LHCN-M2 (cell line): ENCODE data around the gene SYT17. TPM values are rescaled to one million over a fixed set of nuclear protein-coding genes. Genes with fewer than 3 reads are reported as not detected.

Experiments used
- DNase-seq: peaks from one replicate; pipeline ENCODE4 v3.0.0-alpha.2; 2012; ENCODE audit warnings: low read depth
- total RNA-seq: library from RNA; depleted of rRNA; stranded (reverse); fragments of >200 nt; gene quantifications from 2 replicates; pipeline ENCODE4 v1.2.3, GENCODE V29; 2014

The SYT17 gene
- total RNA-seq, 1 experiment from 2014 or later = not detected

- DNase-seq = no peak
These were observed 86.6 kb downstream of the SYT17 start for GRCh38 chr16:19254611-19255010.

GRCh38 chr16:19264123-19264673 lies 96.2 kb downstream of the SYT17 start:
- DNase-seq = no peak

GRCh38 chr16:19265380-19265930 lies 97.4 kb downstream of the SYT17 start:
- no peak for DNase-seq

- no peak for DNase-seq
These were observed 98.7 kb downstream of the SYT17 start for GRCh38 chr16:19266774-19267173.

GRCh38 chr16:19269098-19269497 lies 101.1 kb downstream of the SYT17 start:
- no peak for DNase-seq

- DNase-seq = no peak
These were observed 106.2 kb downstream of the SYT17 start for GRCh38 chr16:19274165-19274797.

- DNase-seq = no peak
These were observed 110.4 kb downstream of the SYT17 start for GRCh38 chr16:19278403-19278802.

- no peak for DNase-seq
These were observed 113.2 kb downstream of the SYT17 start for GRCh38 chr16:19281246-19281645.

GRCh38 chr16:19282101-19282500 lies 114.1 kb downstream of the SYT17 start:
- DNase-seq = no peak

GRCh38 chr16:19283637-19284036 lies 115.6 kb downstream of the SYT17 start:
- DNase-seq = no peak

- peak; percentile 83 for DNase-seq
These were observed 116.2 kb downstream of the SYT17 start for GRCh38 chr16:19284207-19284606.

GRCh38 chr16:19285431-19285830 lies 117.4 kb downstream of the SYT17 start, which contains the start of gene CLEC19A:
Gene CLEC19A, plus strand, starts transcription at chr16:19285731. Its CDS starts 121 bp downstream, at chr16:19285852.
- no peak for DNase-seq

- DNase-seq = no peak
These were observed 118.8 kb downstream of the SYT17 start for GRCh38 chr16:19286827-19287226.

GRCh38 chr16:19287241-19287640 lies 119.2 kb downstream of the SYT17 start:
- DNase-seq = no peak

- no peak for DNase-seq
These were observed 121.1 kb downstream of the SYT17 start for GRCh38 chr16:19288872-19289799.

GRCh38 chr16:19289811-19290485 lies 121.9 kb downstream of the SYT17 start:
- DNase-seq = no peak

- no peak for DNase-seq
These were observed 122.8 kb downstream of the SYT17 start for GRCh38 chr16:19290860-19291259.

- DNase-seq = peak; percentile 11
These were observed 123.4 kb downstream of the SYT17 start for GRCh38 chr16:19291475-19291874.

- DNase-seq = no peak
These were observed 124.1 kb downstream of the SYT17 start for GRCh38 chr16:19292186-19292585.

- no peak for DNase-seq
These were observed 126.2 kb downstream of the SYT17 start for GRCh38 chr16:19294156-19294649.

GRCh38 chr16:19295393-19295792 lies 127.4 kb downstream of the SYT17 start:
- no peak for DNase-seq
